GM21526 (cell line): ENCODE results near the gene RAP1GAP2.

Experiments
- ATAC-seq: cut with Tn5 transposase; IDR thresholded peaks from one replicate; pipeline ENCODE4 v1.9.1; 2021; ENCODE audit warnings: moderate library complexity; ENCODE audit not compliant: unreplicated experiment, low FRiP score

RAP1GAP2 gene

DNA sequence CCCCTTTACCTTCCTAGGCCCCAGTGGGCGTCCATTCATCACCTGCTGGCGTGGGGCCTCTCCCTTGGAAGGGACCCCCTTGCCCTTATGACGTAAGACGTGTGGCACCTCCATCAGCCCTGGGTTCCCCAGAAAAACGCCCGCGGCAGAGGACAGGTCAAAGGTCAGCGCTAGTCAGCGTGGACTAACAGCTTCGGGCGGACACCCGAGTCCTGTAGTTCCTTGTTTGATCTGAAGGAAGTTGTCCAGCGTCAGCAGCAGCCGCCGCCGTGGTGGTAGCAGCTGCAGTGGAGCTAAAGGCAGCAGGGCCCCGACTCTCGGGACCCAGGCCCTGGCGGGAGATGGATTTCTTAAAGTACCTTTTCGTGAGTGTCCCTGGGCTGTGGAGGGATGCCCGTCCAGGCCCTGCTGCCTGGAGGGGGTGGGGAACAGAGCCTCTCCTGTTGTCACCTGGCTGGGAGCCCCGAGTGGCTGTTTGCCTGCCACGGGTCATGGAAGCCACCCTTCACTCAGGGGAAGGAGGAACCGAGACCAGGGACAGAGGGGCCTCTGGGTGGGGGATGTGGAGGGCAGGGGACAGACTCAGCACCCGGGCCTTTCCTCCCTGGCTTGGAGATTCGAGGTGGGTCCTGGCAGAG, 143.6 kb downstream of the RAP1GAP2 start:
- no peak for ATAC-seq

GRCh38 chr17:2940352-2940751, 144.1 kb downstream of the RAP1GAP2 start:
- ATAC-seq, result no peak

GRCh38 chr17:2943981-2944380, 147.7 kb downstream of the RAP1GAP2 start:
- ATAC-seq, result no peak

DNA sequence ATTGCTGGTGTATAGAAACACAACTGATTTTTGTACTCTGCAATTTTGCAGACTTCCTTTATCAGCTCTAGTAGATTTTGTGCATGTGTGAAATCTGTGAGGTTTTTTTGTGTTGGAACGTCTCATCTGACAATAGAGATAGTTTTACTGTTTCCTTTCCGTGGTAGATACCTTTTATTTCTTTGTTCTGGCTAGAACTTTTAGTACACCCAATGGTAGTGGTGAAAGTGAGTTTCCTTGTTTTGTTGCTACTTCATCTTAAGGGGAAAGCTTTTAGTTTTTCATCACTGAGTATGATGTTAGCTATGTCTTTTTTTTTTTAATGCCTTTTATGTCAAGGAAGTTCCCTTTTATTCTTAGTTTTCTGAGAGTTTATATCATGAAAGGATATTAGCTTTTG, 149.1 kb downstream of the RAP1GAP2 start:
- no peak for ATAC-seq

GRCh38 chr17:2946144-2946543, 149.9 kb downstream of the RAP1GAP2 start:
- no peak for ATAC-seq

DNA sequence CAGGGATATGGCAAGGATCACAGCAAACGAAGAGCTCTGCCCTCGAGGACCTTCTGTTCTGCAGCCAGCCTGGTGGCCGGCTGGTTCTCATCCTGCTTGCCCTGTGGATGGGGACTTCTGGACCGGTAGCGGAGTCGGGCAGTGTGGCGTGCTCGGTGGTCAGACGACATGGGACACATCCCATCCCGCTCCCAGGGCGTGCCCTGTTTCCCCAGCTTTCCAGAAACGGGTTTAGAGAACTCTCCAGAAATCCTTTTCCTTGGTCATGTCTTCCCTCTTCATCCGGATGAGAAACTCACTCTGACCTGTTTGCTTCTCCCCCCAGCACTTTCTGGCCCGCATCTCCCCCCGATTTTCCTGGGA, 151.3 kb downstream of the RAP1GAP2 start:
- ATAC-seq, result no peak

DNA sequence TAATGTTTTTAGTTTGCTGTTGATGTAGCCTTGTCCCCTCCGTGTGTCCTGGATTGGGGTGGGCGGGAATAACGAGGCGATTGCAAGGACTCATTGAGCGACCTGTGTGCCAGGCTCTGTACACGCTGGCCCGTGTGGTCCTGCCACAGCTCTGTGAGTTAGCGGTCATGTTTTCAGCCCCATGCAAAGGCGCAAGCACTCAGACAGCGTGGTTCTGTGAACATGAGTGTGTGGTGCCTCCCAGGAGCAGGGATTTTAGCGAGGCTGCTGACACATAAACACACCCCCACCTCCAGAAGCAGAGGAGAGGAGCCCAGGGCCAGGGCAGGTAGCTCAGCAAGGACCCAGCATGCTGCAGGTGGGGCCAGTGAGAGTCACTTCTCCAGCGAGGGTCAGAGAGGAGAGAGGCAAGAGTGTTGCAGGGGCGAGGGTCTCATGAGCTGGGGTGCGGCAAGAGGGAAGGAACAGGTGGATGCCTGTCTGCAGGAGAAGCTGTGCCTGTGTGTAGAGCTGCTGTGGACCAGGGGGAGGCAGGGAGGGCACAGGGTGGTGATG, 151.8 kb downstream of the RAP1GAP2 start:
- ATAC-seq, result no peak

DNA sequence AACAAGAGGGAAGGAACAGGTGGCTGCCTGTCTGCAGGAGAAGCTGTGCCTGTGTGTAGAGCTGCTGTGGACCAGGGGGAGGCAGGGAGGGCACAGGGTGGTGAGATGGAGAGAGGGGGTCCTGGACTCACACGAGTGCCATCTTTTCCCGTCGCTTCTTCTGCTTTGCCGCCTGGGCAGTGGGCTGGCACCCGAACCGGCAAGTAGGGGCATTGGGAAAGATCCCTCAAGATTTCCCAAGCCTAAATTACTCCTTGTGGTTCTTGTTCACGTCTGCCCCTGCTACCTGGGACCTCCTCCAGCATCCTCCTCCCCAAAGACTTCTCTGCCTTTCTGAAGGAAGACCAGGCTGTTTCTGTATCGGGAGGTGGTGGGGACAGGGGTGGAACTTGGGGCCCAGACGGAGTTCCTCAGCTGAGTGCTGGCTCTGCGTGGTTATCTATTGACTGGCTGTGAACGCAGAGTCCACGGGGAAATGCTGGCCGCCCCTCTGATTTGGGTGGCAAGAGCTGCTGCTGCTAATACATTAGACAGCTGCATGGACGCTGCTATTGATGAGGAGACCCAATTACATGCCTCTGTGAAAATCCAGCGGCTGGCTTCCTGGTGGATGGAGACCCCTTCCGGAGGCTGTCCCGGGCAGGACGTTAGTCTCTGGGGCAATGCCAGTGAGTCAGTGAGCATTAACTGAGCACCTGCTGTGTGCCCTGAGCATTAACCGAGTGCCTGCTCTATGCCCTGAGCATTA, 152.7 kb downstream of the RAP1GAP2 start:
- ATAC-seq, result no peak

DNA sequence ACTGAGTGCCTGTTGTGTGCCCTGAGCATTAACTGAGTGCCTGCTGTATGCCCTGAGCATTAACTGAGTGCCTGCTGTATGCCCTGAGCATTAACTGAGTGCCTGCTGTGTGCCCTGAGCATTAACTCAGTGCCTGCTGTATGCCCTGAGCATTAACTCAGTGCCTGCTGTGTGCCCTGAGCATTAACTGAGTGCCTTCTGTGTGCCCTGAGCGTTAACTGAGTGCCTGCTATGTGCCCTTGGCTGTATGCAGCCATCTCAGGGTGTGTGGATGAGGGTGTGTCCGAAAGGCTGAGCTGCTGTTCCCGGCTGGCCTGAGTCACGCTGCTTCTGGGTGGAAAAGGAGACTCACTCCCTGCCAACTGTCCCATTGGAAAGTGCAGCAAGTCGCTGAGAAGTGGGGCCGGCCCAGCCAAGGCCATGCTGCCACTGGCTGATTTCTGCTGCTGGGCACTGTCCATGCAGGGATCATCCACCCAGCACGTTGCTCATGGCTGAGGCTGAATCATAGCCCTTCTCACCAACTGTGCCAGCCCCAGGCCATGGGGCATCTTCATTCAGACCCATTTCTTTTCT, 153.3 kb downstream of the RAP1GAP2 start:
- ATAC-seq, result no peak

DNA sequence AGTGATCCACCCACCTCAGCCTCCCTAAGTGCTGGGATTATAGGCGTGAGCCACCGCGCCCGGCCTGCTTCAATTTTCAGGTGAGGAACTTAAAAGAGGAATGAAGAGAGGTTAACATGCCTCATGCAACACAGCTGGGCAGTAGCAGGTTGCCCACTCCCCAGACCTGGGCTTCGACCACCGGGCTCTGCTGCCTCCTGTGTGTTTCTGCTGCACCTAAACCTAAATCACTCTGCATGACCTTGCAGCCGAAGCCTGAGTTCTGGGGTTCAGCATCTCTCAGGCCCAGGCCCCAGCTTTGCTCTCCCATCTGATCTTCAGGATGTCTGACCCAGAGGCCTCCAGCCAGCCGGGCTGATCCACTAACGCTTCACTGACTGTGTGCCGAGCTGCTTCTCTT, 154.6 kb downstream of the RAP1GAP2 start:
- ATAC-seq, result no peak

- ATAC-seq, result no peak
Observed at GRCh38 chr17:2952174-2952845, 156.1 kb downstream of the RAP1GAP2 start.

DNA sequence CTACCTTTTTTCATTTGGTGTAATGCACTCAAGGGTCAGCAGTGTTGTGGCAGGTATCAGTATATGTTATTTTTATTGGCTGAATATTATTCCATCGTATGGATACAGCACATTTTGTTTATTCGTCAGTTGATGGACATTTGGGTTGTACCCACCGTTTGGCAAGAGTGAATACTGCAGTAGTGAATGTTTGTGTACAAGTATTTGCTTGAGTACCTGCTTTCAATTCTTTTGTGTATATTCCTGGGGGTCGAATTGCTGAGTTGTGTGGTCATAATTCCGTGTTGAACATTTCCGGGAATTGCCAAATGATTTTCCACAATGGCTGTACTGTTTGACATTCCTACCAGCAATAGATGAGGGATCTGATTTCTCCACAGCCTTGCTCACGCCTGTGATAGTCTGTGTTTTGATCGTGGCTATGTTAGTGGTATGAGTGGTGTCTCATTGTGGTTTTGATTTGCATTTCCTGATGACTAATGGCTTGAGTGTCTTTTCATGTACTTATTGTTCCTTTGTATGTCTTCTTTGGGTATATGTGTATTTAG, 158.7 kb downstream of the RAP1GAP2 start:
- ATAC-seq, result no peak

DNA sequence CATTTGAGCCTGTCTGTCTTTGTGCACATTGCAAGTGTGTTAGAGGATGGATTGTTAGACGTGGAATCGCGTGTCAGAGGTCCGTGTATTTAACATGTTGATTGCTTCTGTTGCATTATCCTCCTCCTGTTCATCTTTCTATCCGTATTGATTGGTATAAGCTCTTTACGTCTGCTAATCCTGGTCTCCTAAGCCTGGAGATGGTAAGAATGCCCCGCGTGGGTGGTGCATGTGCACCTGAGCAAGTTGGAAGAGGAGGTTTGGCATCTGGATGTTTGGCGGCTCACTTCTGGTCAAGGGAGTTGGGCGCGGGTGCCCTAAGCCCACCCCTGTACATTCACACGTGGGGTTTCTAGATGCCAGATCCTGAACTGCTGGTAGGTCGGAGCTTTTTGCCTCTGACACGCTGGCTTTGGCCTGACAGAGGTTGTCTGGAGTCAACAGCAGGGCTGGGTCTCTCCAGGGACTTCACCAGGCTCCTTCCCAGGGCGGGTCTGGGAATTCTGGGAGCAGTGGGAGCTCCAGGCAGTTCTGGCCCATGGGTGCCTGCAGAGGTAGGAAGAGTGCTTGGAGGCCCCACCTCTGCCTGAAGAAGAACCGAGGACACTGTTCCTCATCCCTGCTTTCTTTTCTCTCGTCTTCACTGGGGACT, 159.8 kb downstream of the RAP1GAP2 start:
- ATAC-seq, result no peak

DNA sequence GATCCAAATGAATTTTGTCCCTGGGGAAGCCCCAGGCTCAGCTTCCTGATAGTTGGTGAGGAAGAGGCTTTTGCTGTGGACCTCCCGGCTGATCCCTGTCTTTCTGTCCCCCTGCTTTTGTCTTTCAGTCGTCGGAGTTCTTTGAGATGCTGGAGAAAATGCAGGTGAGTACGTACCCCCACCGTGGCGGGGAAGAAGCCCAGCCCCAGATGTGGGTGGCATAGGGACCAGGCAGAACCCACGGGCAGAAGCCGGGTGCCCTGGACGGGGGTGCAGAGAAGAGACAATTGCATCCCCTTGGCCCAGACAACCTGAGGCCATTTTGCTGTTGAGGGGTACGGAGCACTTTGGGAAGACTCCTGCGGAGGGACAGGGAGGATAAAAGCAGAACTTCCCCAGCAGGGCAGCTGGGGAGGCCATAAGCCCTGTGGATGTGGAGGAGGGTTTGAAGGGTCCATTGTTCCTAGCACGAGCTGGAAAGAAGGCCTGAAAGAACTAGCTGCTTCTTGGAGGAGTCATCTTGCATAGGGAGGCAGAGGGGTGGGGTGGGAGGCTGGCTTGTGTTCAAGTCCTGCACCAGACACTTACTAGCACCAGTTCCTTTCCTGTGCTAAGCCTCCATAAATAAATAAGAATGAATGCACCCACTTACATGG, 161.5 kb downstream of the RAP1GAP2 start:
- no peak for ATAC-seq

GRCh38 chr17:2958706-2959222, 162.5 kb downstream of the RAP1GAP2 start:
- ATAC-seq, result no peak

- ATAC-seq, result no peak
Observed at GRCh38 chr17:2959371-2960130, 163.3 kb downstream of the RAP1GAP2 start.

- ATAC-seq, result no peak
Observed at GRCh38 chr17:2961446-2961845, 165.2 kb downstream of the RAP1GAP2 start.

DNA sequence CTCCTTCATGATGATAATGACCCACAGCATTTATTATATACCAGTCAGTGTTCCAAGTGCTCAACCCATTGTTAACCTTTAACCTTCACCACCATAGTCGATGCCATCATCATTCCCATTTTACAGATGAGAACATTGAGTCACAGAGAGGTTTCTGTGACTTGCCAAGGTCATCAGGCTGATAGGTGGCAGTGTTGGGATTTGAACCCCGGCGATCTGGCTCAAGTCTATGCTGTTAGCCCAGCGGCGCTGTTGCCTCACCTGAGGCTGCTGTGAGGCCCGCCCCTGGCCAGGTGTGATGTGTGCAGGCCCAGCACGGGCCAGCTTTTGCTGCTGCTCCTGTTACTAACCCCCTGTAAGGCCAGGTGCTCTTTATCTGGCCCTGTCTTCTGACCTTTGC, 166.0 kb downstream of the RAP1GAP2 start:
- no peak for ATAC-seq

GRCh38 chr17:2962729-2963128, 166.5 kb downstream of the RAP1GAP2 start:
- ATAC-seq, result no peak
